HepG2 (cell line): ENCODE data around the gene SLC16A2. TPM values are rescaled to one million over a fixed set of nuclear protein-coding genes. Genes with fewer than 3 reads are reported as not detected.

Source experiments
- ATAC-seq: fragments of 200-7000 bp; cut with Tn5 transposase; 3 replicates; pipeline ENCODE4 v1.9.1; 2020; ENCODE audit warnings: mild to moderate bottlenecking, moderate library complexity
- BruUV-seq: library from RNA; stranded (reverse); fragments of 400-500 nt; replicated peaks from 2 replicates; lab custom pipeline; 2021; lab: Mats Ljungman, UMichigan
- CTCF ChIA-PET: fragments of 300-600 bp; formaldehyde crosslinking; extraction: SDS; loops from one replicate; lab custom pipeline; 2021; ENCODE audit warnings: low total read pairs, inconsistent platforms, low intra/inter-chr PET ratio; lab: Yijun Ruan, JAX
- POLR2A ChIA-PET: fragments of 350-600 bp; sonication (Branson Sonifier 250); formaldehyde crosslinking; loops from one replicate; lab custom pipeline; 2020; ENCODE audit warnings: antibody characterized with exemption, inconsistent platforms; lab: Yijun Ruan, JAX
- DNase-seq: peaks from one replicate; pipeline ENCODE4 v3.0.0-alpha.2; 2015; ENCODE audit warnings: low spot score
- FAIRE-seq: peaks from 3 replicates; lab custom pipeline; 2011; peaks lifted over from hg19 to GRCh38; lab: Jason Lieb, UNC
- H2AFZ ChIP-seq: one replicate; pipeline ENCODE4 v1.6.1; 2011; ENCODE audit warnings: low read length, inconsistent platforms
- H3K27ac ChIP-seq: fragments of 300-600 bp; 3 replicates; pipeline ENCODE4 v1.8.0; 2011; ENCODE audit warnings: mixed run types, mild to moderate bottlenecking, mixed read lengths, low read length, inconsistent platforms; ENCODE audit not compliant: insufficient read depth; ENCODE audit errors: extremely low read length
- H3K27me3 ChIP-seq, 2 experiments: fragments of 200-600 bp in 1 of 2; 2 replicates in 1 of 2; 3 replicates in 1 of 2; pipeline versions ENCODE4 v1.6.0 to v1.8.0; 2011; ENCODE audit warnings: low read length in 2 of 2, mild to moderate bottlenecking in 2 of 2, moderate library complexity in 2 of 2, inconsistent platforms in 1 of 2; ENCODE audit not compliant: insufficient read depth in 2 of 2, control insufficient read depth in 1 of 2
- H3K36me3 ChIP-seq, 2 experiments: fragments of 200-600 bp in 1 of 2; replicated peaks in 1 of 2; 2 replicates in 1 of 2; 3 replicates in 1 of 2; pipeline versions ENCODE4 v1.5.1 to v1.8.0; 2011; ENCODE audit warnings: low read length in 2 of 2, inconsistent platforms in 1 of 2; ENCODE audit not compliant: insufficient read depth in 2 of 2, control insufficient read depth in 1 of 2
- H3K4me1 ChIP-seq: 2 replicates; pipeline ENCODE4 v1.5.1; 2012; ENCODE audit warnings: low read length, inconsistent platforms; ENCODE audit not compliant: insufficient read depth
- H3K4me2 ChIP-seq: 2 replicates; pipeline ENCODE4 v1.6.0; 2011; ENCODE audit warnings: low read depth, low read length, inconsistent platforms
- H3K4me3 ChIP-seq, 3 experiments: fragments of 200-600 bp in 1 of 3; sonication (generic), shearing (Covaris generic) in 1 of 3; replicated peaks in 1 of 3; 2 replicates each; pipeline ENCODE4 v1.5.1; 2011 to 2016; ENCODE audit warnings: low read length in 3 of 3, inconsistent platforms in 2 of 3, low read depth in 2 of 3, mild to moderate bottlenecking in 2 of 3, control low read depth in 1 of 3, mixed read lengths in 1 of 3; ENCODE audit not compliant: insufficient read depth in 1 of 3
- H3K79me2 ChIP-seq: one replicate; pipeline ENCODE4 v1.6.1; 2011; ENCODE audit warnings: low read length, inconsistent platforms; ENCODE audit not compliant: insufficient read depth
- H3K9ac ChIP-seq: 2 replicates; pipeline ENCODE4 v1.6.0; 2011; ENCODE audit warnings: mild to moderate bottlenecking, low read depth, low read length, inconsistent platforms; ENCODE audit not compliant: insufficient read depth
- H3K9me3 ChIP-seq: 2 replicates; pipeline ENCODE4 v1.5.1; 2012; ENCODE audit warnings: mild to moderate bottlenecking, low read length
- H4K20me1 ChIP-seq: 2 replicates; pipeline ENCODE4 v1.6.0; 2011; ENCODE audit warnings: inconsistent platforms, mild to moderate bottlenecking, low read length, moderate library complexity; ENCODE audit not compliant: insufficient read depth
- ATM ChIP-seq: fragments of 450-650 bp; IDR thresholded peaks from 2 replicates; pipeline ENCODE4 v1.7.1; 2017; ENCODE audit warnings: mild to moderate bottlenecking, borderline replicate concordance
- GABPB1 ChIP-seq: IDR thresholded peaks from 2 replicates; pipeline ENCODE4 v1.6.1; 2016; ENCODE audit warnings: mild to moderate bottlenecking, missing genetic modification reagents, moderate library complexity, missing compliant biosample characterization
- HNRNPH1 ChIP-seq: fragments of 200-400 bp; formaldehyde crosslinking; optimal IDR thresholded peaks from 2 replicates; pipeline ENCODE3; 2017; ENCODE audit warnings: mild to moderate bottlenecking, low read depth, low read length
- KAT2B ChIP-seq: fragments of 150-350 bp; IDR thresholded peaks from 2 replicates; pipeline ENCODE4 v1.6.1; 2014; ENCODE audit warnings: low read depth, low read length, borderline replicate concordance
- KDM6A ChIP-seq: IDR thresholded peaks from 2 replicates; pipeline ENCODE4 v1.6.1; 2016; ENCODE audit warnings: low read depth
- KMT2A ChIP-seq: sonication (generic); formaldehyde crosslinking; IDR thresholded peaks from 2 replicates; pipeline ENCODE4 v1.4.0; 2020; ENCODE audit warnings: missing genetic modification reagents
- ZFP36L2 ChIP-seq: sonication (generic); formaldehyde crosslinking; IDR thresholded peaks from 2 replicates; pipeline ENCODE4 v1.4.0; 2020; ENCODE audit warnings: missing genetic modification reagents
- ZFX ChIP-seq: sonication (generic); formaldehyde crosslinking; IDR thresholded peaks from 2 replicates; pipeline ENCODE4 v1.4.0; 2020; ENCODE audit warnings: mild to moderate bottlenecking, low read depth, missing genetic modification reagents, moderate library complexity
- ZNF572 ChIP-seq: sonication (generic); formaldehyde crosslinking; IDR thresholded peaks from 2 replicates; pipeline ENCODE4 v1.5.1; 2020; ENCODE audit warnings: mild to moderate bottlenecking, missing genetic modification reagents
- ZNF777 ChIP-seq: sonication (generic); formaldehyde crosslinking; IDR thresholded peaks from 2 replicates; pipeline ENCODE4 v1.4.0; 2020; ENCODE audit warnings: missing genetic modification reagents
- WGBS: methylation state at CpG from one replicate; pipeline ENCODE4 v1.1.6; 2017; ENCODE audit warnings: low lambda C conversion rate; 5-methylcytosine and 5-hydroxymethylcytosine counted together
- in situ Hi-C: cut with HindIII; loops from 2 replicates; pipeline ENCODE4 v1.10.0; 2017; ENCODE audit warnings: low pct_unique_long_range_greater_than_20kb; ENCODE audit not compliant: extremely low pct_ligation_motif_present
- intact Hi-C: fragments of 100-400 bp; cut with micrococcal nuclease; formaldehyde crosslinking; loops from one replicate; pipeline ENCODE4 v1.10.0; 2022; ENCODE audit not compliant: unreplicated experiment
- polyA plus RNA-seq, 8 experiments: library from polyadenylated mRNA; depleted of rRNA in 3 of 8; stranded (reverse) in 7 of 8; unstranded in 1 of 8; fragments of >200 nt; fragmentation: Illumina TruSeq in 4 of 8; extraction: Trizol in 4 of 8; gene quantifications; 2 replicates each; pipeline versions ENCODE4 v1.2.1 to v1.2.3, GENCODE V29; 2011 to 2016; ENCODE audit warnings: low read depth in 4 of 8, missing spikeins in 1 of 8, mixed read lengths in 1 of 8; ENCODE audit not compliant: insufficient read depth in 1 of 8
- total RNA-seq, 5 experiments: library from RNA; depleted of rRNA; stranded (reverse); fragments of >200 nt; fragmentation: Illumina TruSeq; extraction: Trizol; gene quantifications; 2 replicates each; pipeline ENCODE4 v1.2.3, GENCODE V29; 2016; ENCODE audit warnings: low read depth in 1 of 5
- TF ChIP-seq, protein P1 (sequence below): sonication (generic); formaldehyde crosslinking; IDR thresholded peaks from 2 replicates; pipeline ENCODE4 v1.5.1; 2020; ENCODE audit warnings: mild to moderate bottlenecking, missing genetic modification reagents, moderate library complexity
- TF ChIP-seq, protein P2 (sequence below): sonication (generic); formaldehyde crosslinking; IDR thresholded peaks from 2 replicates; pipeline ENCODE4 v1.4.0; 2020; ENCODE audit warnings: mild to moderate bottlenecking, missing genetic modification reagents
- TF ChIP-seq, protein P3 (sequence below): sonication (generic); formaldehyde crosslinking; IDR thresholded peaks from 2 replicates; pipeline ENCODE4 v1.5.0; 2020; ENCODE audit warnings: mild to moderate bottlenecking, missing genetic modification reagents
- TF ChIP-seq, protein P4 (sequence below): sonication (generic); formaldehyde crosslinking; IDR thresholded peaks from 2 replicates; pipeline ENCODE4 v1.8.1; 2023; ENCODE audit warnings: mild to moderate bottlenecking, inconsistent platforms, moderate library complexity, missing genetic modification reagents, borderline replicate concordance

SLC16A2 gene
- total and polyA plus RNA-seq, 2 of the 13 experiments (the other 11 are each of a cell fraction or from before 2014, with no cell fraction given): 0.07 to 0.08 TPM

DNA sequence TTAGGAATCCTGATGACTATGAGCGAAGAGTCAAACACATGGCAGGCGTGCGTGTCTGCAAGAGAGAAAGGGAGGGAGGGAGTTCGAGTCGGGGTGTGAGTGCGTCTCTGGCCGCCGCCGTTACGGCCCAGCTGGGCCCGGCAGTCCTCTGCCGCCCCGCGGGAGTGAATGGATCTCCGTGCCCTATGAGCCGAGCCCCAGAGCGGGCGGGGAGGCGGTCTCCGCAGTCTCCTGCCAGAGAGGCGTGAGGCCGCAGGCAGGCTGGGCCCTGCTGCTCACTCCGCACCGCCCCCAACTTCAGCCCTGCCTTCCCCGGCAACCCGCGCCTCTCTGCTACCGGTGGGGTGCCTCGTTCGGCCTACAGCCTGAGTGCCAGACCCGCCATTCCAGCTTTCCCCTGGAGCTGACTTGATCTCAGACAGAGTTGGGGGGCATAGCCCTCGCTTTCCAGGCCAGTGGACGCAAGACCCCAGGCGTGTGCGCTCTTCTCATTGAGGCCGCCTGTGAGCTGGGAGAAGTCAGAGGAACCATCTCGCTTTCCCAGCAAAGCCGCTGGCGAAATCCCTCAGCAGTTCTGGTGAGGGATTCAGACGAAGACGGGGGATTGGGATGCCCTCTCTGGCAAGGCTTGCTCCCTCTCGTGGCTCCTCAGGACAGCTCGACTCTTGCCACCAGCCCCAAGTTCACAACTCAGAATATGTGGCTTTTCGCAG lies 1.4 kb downstream of the SLC16A2 start:
- H4K20me1 ChIP-seq: no peaks in the 10 kb centered on the region
- peaks cover 0 to 11% of the 10 kb centered on the region in 2 experiments; a peak in 1 of 5 replicates for H3K27me3 ChIP-seq
- no peak overlapping the region for H3K9ac ChIP-seq
- H3K4me1 ChIP-seq: peaks cover 11% of the 10 kb centered on the region; the same call in 1 of the 2 replicates
- H3K36me3 ChIP-seq: no peaks in the 10 kb centered on the region
- ATAC-seq (peak; percentile 81), FAIRE-seq (no peak), DNase-seq (peak; percentile 4)
- H3K79me2 ChIP-seq: no peaks in the 10 kb centered on the region
- peak overlapping the region; percentile 26 to 52 (median 28); a peak in 4 of 6 replicates for H3K4me3 ChIP-seq
- TF ChIP-seq ZNF777 (CRISPR knock-in tag) (0 out of 2 replicates have a peak, but pooled peaks have one; percentile 9), KAT2B (no peak), HNRNPH1 (no peak), KDM6A (CRISPR knock-in tag) (no peak), KMT2A (CRISPR knock-in tag) (no peak), ZNF572 (no peak), GABPB1 (CRISPR knock-in tag) (peak; percentile 19; the same call in 1 of the 2 replicates), ATM (no peak), ZFX (CRISPR knock-in tag) (peak; percentile 49; the same call in 1 of the 2 replicates), ZFP36L2 (no peak)
- TF ChIP-seq, protein P1, sequence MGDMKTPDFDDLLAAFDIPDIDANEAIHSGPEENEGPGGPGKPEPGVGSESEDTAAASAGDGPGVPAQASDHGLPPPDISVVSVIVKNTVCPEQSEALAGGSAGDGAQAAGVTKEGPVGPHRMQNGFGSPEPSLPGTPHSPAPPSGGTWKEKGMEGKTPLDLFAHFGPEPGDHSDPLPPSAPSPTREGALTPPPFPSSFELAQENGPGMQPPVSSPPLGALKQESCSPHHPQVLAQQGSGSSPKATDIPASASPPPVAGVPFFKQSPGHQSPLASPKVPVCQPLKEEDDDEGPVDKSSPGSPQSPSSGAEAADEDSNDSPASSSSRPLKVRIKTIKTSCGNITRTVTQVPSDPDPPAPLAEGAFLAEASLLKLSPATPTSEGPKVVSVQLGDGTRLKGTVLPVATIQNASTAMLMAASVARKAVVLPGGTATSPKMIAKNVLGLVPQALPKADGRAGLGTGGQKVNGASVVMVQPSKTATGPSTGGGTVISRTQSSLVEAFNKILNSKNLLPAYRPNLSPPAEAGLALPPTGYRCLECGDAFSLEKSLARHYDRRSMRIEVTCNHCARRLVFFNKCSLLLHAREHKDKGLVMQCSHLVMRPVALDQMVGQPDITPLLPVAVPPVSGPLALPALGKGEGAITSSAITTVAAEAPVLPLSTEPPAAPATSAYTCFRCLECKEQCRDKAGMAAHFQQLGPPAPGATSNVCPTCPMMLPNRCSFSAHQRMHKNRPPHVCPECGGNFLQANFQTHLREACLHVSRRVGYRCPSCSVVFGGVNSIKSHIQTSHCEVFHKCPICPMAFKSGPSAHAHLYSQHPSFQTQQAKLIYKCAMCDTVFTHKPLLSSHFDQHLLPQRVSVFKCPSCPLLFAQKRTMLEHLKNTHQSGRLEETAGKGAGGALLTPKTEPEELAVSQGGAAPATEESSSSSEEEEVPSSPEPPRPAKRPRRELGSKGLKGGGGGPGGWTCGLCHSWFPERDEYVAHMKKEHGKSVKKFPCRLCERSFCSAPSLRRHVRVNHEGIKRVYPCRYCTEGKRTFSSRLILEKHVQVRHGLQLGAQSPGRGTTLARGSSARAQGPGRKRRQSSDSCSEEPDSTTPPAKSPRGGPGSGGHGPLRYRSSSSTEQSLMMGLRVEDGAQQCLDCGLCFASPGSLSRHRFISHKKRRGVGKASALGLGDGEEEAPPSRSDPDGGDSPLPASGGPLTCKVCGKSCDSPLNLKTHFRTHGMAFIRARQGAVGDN (CRISPR knock-in tag): peak; percentile 55
- TF ChIP-seq, protein P2, sequence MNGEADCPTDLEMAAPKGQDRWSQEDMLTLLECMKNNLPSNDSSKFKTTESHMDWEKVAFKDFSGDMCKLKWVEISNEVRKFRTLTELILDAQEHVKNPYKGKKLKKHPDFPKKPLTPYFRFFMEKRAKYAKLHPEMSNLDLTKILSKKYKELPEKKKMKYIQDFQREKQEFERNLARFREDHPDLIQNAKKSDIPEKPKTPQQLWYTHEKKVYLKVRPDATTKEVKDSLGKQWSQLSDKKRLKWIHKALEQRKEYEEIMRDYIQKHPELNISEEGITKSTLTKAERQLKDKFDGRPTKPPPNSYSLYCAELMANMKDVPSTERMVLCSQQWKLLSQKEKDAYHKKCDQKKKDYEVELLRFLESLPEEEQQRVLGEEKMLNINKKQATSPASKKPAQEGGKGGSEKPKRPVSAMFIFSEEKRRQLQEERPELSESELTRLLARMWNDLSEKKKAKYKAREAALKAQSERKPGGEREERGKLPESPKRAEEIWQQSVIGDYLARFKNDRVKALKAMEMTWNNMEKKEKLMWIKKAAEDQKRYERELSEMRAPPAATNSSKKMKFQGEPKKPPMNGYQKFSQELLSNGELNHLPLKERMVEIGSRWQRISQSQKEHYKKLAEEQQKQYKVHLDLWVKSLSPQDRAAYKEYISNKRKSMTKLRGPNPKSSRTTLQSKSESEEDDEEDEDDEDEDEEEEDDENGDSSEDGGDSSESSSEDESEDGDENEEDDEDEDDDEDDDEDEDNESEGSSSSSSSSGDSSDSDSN (CRISPR knock-in tag): peak; percentile 88
- TF ChIP-seq, protein P3, sequence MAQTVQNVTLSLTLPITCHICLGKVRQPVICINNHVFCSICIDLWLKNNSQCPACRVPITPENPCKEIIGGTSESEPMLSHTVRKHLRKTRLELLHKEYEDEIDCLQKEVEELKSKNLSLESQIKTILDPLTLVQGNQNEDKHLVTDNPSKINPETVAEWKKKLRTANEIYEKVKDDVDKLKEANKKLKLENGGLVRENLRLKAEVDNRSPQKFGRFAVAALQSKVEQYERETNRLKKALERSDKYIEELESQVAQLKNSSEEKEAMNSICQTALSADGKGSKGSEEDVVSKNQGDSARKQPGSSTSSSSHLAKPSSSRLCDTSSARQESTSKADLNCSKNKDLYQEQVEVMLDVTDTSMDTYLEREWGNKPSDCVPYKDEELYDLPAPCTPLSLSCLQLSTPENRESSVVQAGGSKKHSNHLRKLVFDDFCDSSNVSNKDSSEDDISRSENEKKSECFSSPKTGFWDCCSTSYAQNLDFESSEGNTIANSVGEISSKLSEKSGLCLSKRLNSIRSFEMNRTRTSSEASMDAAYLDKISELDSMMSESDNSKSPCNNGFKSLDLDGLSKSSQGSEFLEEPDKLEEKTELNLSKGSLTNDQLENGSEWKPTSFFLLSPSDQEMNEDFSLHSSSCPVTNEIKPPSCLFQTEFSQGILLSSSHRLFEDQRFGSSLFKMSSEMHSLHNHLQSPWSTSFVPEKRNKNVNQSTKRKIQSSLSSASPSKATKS (CRISPR knock-in tag): no peak
- TF ChIP-seq, protein P4, sequence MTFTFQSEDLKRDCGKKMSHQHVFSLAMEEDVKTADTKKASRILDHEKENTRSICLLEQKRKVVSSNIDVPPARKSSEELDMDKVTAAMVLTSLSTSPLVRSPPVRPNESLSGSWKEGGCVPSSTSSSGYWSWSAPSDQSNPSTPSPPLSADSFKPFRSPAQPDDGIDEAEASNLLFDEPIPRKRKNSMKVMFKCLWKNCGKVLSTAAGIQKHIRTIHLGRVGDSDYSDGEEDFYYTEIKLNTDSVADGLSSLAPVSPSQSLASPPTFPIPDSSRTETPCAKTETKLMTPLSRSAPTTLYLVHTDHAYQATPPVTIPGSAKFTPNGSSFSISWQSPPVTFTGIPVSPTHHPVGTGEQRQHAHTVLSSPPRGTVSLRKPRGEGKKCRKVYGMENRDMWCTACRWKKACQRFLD (CRISPR knock-in tag): no peak
- intact Hi-C loops (no loop called here), in situ Hi-C loops (no loop called here)
- POLR2A ChIA-PET: no interaction called here
- WGBS: 0% methylated on average over 1 of the region's 44 CpGs
- no peak overlapping the region for H2AFZ ChIP-seq
- no peaks in the 10 kb centered on the region for H3K9me3 ChIP-seq
- no peak overlapping the region for H3K27ac ChIP-seq
- BruUV-seq: no TSS peak
- H3K4me2 ChIP-seq: peak overlapping the region; percentile 78
- CTCF ChIA-PET: no interaction called here
